ENCODE results near the gene DIAPH3. TPM values are rescaled to one million over a fixed set of nuclear protein-coding genes. Genes with fewer than 3 reads are reported as not detected.
A peak's percentile ranks its signal among the peaks of the same experiment; 100 is the strongest.

DIAPH3 gene
- polyA plus RNA-seq, 1 donor from 2014 or later, result 0.37 TPM

DNA sequence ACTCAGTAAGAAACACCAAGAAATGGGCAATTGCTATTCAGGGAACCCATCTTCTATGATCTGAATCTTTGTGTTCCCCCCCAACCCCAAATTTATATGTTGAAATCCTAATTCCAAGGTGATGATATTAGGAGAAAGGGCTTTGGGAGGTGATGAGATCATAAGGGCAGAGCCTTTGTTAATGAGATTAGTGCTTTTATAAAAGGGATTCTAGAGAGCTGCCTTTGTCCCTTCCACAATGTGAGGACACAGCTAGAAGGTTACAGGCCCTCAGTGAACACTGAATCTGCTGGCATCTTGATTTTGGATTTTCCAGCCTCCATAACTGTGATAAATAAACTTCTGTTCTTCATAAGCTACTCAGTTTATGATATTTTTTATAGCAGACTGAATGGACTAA lies 376.0 kb downstream of the DIAPH3 start:
- Histone ChIP-seq H3K9me3 (ENCODE audit: low read length) (no peaks in the 10 kb centered on the region), H3K9me2 (ENCODE audit: insufficient read depth, low read length) (no peaks in the 10 kb centered on the region), H3K4me2 (ENCODE audit: low read length) (no peak overlapping the region), H3K4me3 (ENCODE audit: low read length) (no peak overlapping the region), H3K79me2 (replicated peaks; ENCODE audit: insufficient read depth, low read length) (no peaks in the 10 kb centered on the region), H3K36me3 (ENCODE audit: insufficient read depth, low read length) (no peaks in the 10 kb centered on the region), H3K9ac (ENCODE audit: low read length) (no peak overlapping the region), H4K20me1 (ENCODE audit: insufficient read depth) (no peaks in the 10 kb centered on the region), H3F3A (ENCODE audit: insufficient read depth, low read length, poor library complexity, severe bottlenecking) (no peaks in the 10 kb centered on the region), H2AFZ (ENCODE audit: low read depth, low read length) (no peak overlapping the region), H3K27me3 (ENCODE audit: insufficient read depth, low read depth, low read length) (no peaks in the 10 kb centered on the region), H3K27ac (ENCODE audit: low read length) (no peak overlapping the region)
- TF ChIP-seq, protein P1, sequence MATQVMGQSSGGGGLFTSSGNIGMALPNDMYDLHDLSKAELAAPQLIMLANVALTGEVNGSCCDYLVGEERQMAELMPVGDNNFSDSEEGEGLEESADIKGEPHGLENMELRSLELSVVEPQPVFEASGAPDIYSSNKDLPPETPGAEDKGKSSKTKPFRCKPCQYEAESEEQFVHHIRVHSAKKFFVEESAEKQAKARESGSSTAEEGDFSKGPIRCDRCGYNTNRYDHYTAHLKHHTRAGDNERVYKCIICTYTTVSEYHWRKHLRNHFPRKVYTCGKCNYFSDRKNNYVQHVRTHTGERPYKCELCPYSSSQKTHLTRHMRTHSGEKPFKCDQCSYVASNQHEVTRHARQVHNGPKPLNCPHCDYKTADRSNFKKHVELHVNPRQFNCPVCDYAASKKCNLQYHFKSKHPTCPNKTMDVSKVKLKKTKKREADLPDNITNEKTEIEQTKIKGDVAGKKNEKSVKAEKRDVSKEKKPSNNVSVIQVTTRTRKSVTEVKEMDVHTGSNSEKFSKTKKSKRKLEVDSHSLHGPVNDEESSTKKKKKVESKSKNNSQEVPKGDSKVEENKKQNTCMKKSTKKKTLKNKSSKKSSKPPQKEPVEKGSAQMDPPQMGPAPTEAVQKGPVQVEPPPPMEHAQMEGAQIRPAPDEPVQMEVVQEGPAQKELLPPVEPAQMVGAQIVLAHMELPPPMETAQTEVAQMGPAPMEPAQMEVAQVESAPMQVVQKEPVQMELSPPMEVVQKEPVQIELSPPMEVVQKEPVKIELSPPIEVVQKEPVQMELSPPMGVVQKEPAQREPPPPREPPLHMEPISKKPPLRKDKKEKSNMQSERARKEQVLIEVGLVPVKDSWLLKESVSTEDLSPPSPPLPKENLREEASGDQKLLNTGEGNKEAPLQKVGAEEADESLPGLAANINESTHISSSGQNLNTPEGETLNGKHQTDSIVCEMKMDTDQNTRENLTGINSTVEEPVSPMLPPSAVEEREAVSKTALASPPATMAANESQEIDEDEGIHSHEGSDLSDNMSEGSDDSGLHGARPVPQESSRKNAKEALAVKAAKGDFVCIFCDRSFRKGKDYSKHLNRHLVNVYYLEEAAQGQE (IDR thresholded peaks at IDR 0.05; ENCODE audit: borderline replicate concordance), result no peak
- TF ChIP-seq, protein P2, sequence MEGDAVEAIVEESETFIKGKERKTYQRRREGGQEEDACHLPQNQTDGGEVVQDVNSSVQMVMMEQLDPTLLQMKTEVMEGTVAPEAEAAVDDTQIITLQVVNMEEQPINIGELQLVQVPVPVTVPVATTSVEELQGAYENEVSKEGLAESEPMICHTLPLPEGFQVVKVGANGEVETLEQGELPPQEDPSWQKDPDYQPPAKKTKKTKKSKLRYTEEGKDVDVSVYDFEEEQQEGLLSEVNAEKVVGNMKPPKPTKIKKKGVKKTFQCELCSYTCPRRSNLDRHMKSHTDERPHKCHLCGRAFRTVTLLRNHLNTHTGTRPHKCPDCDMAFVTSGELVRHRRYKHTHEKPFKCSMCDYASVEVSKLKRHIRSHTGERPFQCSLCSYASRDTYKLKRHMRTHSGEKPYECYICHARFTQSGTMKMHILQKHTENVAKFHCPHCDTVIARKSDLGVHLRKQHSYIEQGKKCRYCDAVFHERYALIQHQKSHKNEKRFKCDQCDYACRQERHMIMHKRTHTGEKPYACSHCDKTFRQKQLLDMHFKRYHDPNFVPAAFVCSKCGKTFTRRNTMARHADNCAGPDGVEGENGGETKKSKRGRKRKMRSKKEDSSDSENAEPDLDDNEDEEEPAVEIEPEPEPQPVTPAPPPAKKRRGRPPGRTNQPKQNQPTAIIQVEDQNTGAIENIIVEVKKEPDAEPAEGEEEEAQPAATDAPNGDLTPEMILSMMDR (IDR thresholded peaks at IDR 0.05; ENCODE audit: poor library complexity, severe bottlenecking), result no peak
- no peak for TF ChIP-seq EP300 (conservative IDR thresholded peaks at IDR 0.05; ENCODE audit: poor library complexity, severe bottlenecking)

DNA sequence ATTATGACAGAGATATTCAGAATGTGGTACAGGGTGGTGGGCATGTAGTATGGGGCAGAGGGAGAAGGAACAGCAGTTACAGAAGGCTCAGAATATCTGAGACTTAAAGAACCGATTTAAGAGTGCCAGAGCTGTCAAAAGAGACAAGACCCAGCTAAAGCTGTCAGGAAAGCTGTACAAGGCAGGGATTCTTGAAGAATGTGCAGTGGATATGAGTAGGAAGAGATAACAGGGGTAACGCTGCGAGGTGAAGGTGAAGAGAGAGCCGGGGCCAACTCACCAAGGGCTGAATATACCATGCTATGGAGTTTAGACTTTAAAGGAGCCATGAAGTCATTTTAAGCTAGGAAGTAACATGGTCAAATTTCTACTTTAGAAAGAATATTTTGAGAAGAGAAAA lies 381.0 kb downstream of the DIAPH3 start:
- no peaks in the 10 kb centered on the region for H3F3A ChIP-seq (ENCODE audit: insufficient read depth, low read length, poor library complexity, severe bottlenecking)
- H3K4me2 ChIP-seq (ENCODE audit: low read length), result no peak overlapping the region
- H3K27ac ChIP-seq (ENCODE audit: low read length), result no peak overlapping the region
- no peaks in the 10 kb centered on the region for H3K79me2 ChIP-seq (replicated peaks; ENCODE audit: insufficient read depth, low read length)
- H3K9ac ChIP-seq (ENCODE audit: low read length), result no peak overlapping the region
- H3K9me2 ChIP-seq (ENCODE audit: insufficient read depth, low read length), result no peaks in the 10 kb centered on the region
- H3K9me3 ChIP-seq (ENCODE audit: low read length), result no peaks in the 10 kb centered on the region
- H3K36me3 ChIP-seq (ENCODE audit: insufficient read depth, low read length), result no peaks in the 10 kb centered on the region
- H4K20me1 ChIP-seq (ENCODE audit: insufficient read depth), result no peaks in the 10 kb centered on the region
- TF ChIP-seq EP300 (conservative IDR thresholded peaks at IDR 0.05; ENCODE audit: poor library complexity, severe bottlenecking) (peak; percentile 11), TAF1 (IDR thresholded peaks at IDR 0.05; ENCODE audit: low read depth) (no peak)
- H3K4me3 ChIP-seq (ENCODE audit: low read length), result no peak overlapping the region
- H3K27me3 ChIP-seq (ENCODE audit: insufficient read depth, low read depth, low read length), result no peaks in the 10 kb centered on the region
- no peak overlapping the region for H2AFZ ChIP-seq (ENCODE audit: low read depth, low read length)

DNA sequence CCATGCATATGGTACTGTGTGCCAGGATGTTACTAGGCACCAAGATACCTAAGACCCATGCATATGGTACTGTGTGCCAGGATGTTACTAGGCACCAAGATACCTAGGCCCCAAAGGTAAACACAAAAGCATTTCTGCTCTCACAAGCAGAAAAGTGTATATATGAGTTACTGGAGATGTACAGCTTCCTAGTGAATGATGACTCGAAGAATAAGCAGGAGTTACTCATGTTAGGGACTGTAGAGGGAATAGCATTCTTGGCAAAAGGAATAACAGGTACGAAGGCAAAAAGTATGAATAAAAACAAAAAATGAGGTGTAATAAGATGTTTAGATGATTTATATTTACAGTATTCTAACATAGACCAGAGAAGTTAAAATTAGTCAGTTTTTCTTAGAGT lies 383.7 kb downstream of the DIAPH3 start:
- Histone ChIP-seq H3K9me2 (ENCODE audit: insufficient read depth, low read length) (no peaks in the 10 kb centered on the region), H3K9ac (ENCODE audit: low read length) (no peak overlapping the region), H3K36me3 (ENCODE audit: insufficient read depth, low read length) (no peaks in the 10 kb centered on the region), H3K9me3 (ENCODE audit: low read length) (no peaks in the 10 kb centered on the region), H4K20me1 (ENCODE audit: insufficient read depth) (no peaks in the 10 kb centered on the region), H3K27me3 (ENCODE audit: insufficient read depth, low read depth, low read length) (no peaks in the 10 kb centered on the region), H3K79me2 (replicated peaks; ENCODE audit: insufficient read depth, low read length) (no peaks in the 10 kb centered on the region), H3K4me2 (ENCODE audit: low read length) (no peak overlapping the region), H2AFZ (ENCODE audit: low read depth, low read length) (no peak overlapping the region), H3F3A (ENCODE audit: insufficient read depth, low read length, poor library complexity, severe bottlenecking) (no peaks in the 10 kb centered on the region), H3K4me3 (ENCODE audit: low read length) (no peak overlapping the region), H3K27ac (ENCODE audit: low read length) (no peak overlapping the region)
- TF ChIP-seq MXI1 (conservative IDR thresholded peaks at IDR 0.05; ENCODE audit: poor library complexity, severe bottlenecking) (no peak), POLR2AphosphoS5 (IDR thresholded peaks at IDR 0.05) (no peak), TAF1 (IDR thresholded peaks at IDR 0.05; ENCODE audit: low read depth) (no peak), RAD21 (conservative IDR thresholded peaks at IDR 0.05) (no peak), SMC3 (conservative IDR thresholded peaks at IDR 0.05; ENCODE audit: poor library complexity) (no peak), EP300 (conservative IDR thresholded peaks at IDR 0.05; ENCODE audit: poor library complexity, severe bottlenecking) (no peak), EZH2 (IDR thresholded peaks at IDR 0.05; ENCODE audit: borderline replicate concordance, insufficient read depth, low read length, poor library complexity, severe bottlenecking) (no peak)
- TF ChIP-seq, protein P2 (IDR thresholded peaks at IDR 0.05; ENCODE audit: poor library complexity, severe bottlenecking), result no peak
- TF ChIP-seq, protein P1 (IDR thresholded peaks at IDR 0.05; ENCODE audit: borderline replicate concordance), result no peak
